ENCODE data around the gene ALPI.

The ALPI gene

GRCh38 chr2:232496501-232497270 lies 40.7 kb downstream of the ALPI start:
- Mint-ChIP-seq H3K9me3 (no peaks in the 10 kb centered on the region), H3K4me3 (no peak overlapping the region), H3K27ac (no peak overlapping the region), H3K36me3 (no peaks in the 10 kb centered on the region), H3K27me3 (peaks cover 40% of the 10 kb centered on the region), H3K4me1 (no peaks in the 10 kb centered on the region)
- CTCF ChIA-PET: no interaction called here
- DNase-seq: no peak

GRCh38 chr2:232497348-232497747 lies 41.4 kb downstream of the ALPI start:
- no peak overlapping the region for H3K4me3 Mint-ChIP-seq
- no peak overlapping the region for H3K27ac Mint-ChIP-seq
- no peak for DNase-seq
- H3K9me3 Mint-ChIP-seq: no peaks in the 10 kb centered on the region
- no peaks in the 10 kb centered on the region for H3K36me3 Mint-ChIP-seq
- H3K27me3 Mint-ChIP-seq: peaks cover 46% of the 10 kb centered on the region
- CTCF ChIA-PET: no interaction called here
- H3K4me1 Mint-ChIP-seq: no peaks in the 10 kb centered on the region

GRCh38 chr2:232498452-232498851 lies 42.5 kb downstream of the ALPI start:
- H3K4me1 Mint-ChIP-seq: peaks cover 2% of the 10 kb centered on the region
- CTCF ChIA-PET: no interaction called here
- no peaks in the 10 kb centered on the region for H3K36me3 Mint-ChIP-seq
- no peaks in the 10 kb centered on the region for H3K9me3 Mint-ChIP-seq
- no peak overlapping the region for H3K27ac Mint-ChIP-seq
- peaks cover 53% of the 10 kb centered on the region for H3K27me3 Mint-ChIP-seq
- H3K4me3 Mint-ChIP-seq: no peak overlapping the region
- DNase-seq: no peak

- H3K4me1 Mint-ChIP-seq: peaks cover 6% of the 10 kb centered on the region
- no peak overlapping the region for H3K27ac Mint-ChIP-seq
- H3K4me3 Mint-ChIP-seq: no peak overlapping the region
- no peaks in the 10 kb centered on the region for H3K9me3 Mint-ChIP-seq
- peaks cover 74% of the 10 kb centered on the region for H3K27me3 Mint-ChIP-seq
- no peaks in the 10 kb centered on the region for H3K36me3 Mint-ChIP-seq
- no peak for DNase-seq
- CTCF ChIA-PET: no interaction called here
Measured at GRCh38 chr2:232501331-232501771, 45.4 kb downstream of the ALPI start.

- CTCF ChIA-PET: no interaction called here
- Mint-ChIP-seq H3K9me3 (no peaks in the 10 kb centered on the region), H3K27me3 (peaks cover 79% of the 10 kb centered on the region), H3K4me3 (no peak overlapping the region), H3K4me1 (peaks cover 6% of the 10 kb centered on the region), H3K36me3 (no peaks in the 10 kb centered on the region), H3K27ac (no peak overlapping the region)
- no peak for DNase-seq
Measured at GRCh38 chr2:232501794-232502390, 45.9 kb downstream of the ALPI start.

GRCh38 chr2:232502511-232502910 lies 46.6 kb downstream of the ALPI start:
- CTCF ChIA-PET: no interaction called here
- H3K27ac Mint-ChIP-seq: no peak overlapping the region
- H3K27me3 Mint-ChIP-seq: peaks cover 86% of the 10 kb centered on the region
- no peaks in the 10 kb centered on the region for H3K9me3 Mint-ChIP-seq
- H3K36me3 Mint-ChIP-seq: no peaks in the 10 kb centered on the region
- no peak for DNase-seq
- H3K4me3 Mint-ChIP-seq: peak overlapping the region; percentile 43
- peaks cover 6% of the 10 kb centered on the region for H3K4me1 Mint-ChIP-seq

- Mint-ChIP-seq H3K27me3 (peaks cover 92% of the 10 kb centered on the region), H3K27ac (no peak overlapping the region), H3K36me3 (no peaks in the 10 kb centered on the region), H3K4me3 (no peak overlapping the region), H3K4me1 (peaks cover 6% of the 10 kb centered on the region), H3K9me3 (no peaks in the 10 kb centered on the region)
- DNase-seq: no peak
- CTCF ChIA-PET: no interaction called here
Measured at GRCh38 chr2:232502911-232503808, 47.2 kb downstream of the ALPI start.

- Mint-ChIP-seq H3K9me3 (no peaks in the 10 kb centered on the region), H3K4me1 (peaks cover 6% of the 10 kb centered on the region), H3K27me3 (peaks cover 99% of the 10 kb centered on the region), H3K4me3 (no peak overlapping the region), H3K27ac (no peak overlapping the region), H3K36me3 (no peaks in the 10 kb centered on the region)
- DNase-seq: no peak
- CTCF ChIA-PET: no interaction called here
Measured at GRCh38 chr2:232503809-232504323, 47.9 kb downstream of the ALPI start.

- Mint-ChIP-seq H3K36me3 (no peaks in the 10 kb centered on the region), H3K4me1 (peaks cover 6% of the 10 kb centered on the region), H3K27me3 (peaks cover 94% of the 10 kb centered on the region), H3K27ac (no peak overlapping the region), H3K9me3 (no peaks in the 10 kb centered on the region), H3K4me3 (no peak overlapping the region)
- CTCF ChIA-PET: no interaction called here
- no peak for DNase-seq
Measured at GRCh38 chr2:232504438-232504837, 48.5 kb downstream of the ALPI start.

- CTCF ChIA-PET: no interaction called here
Measured at GRCh38 chr2:232505856-232506255, 49.9 kb downstream of the ALPI start.

GRCh38 chr2:232506709-232507108 lies 50.8 kb downstream of the ALPI start:
- Mint-ChIP-seq H3K27me3 (peaks cover 79% of the 10 kb centered on the region), H3K4me1 (peaks cover 6% of the 10 kb centered on the region), H3K36me3 (no peaks in the 10 kb centered on the region), H3K4me3 (no peak overlapping the region), H3K9me3 (no peaks in the 10 kb centered on the region), H3K27ac (no peak overlapping the region)
- DNase-seq: no peak
- CTCF ChIA-PET: no interaction called here

More at GRCh38 chr2:232505856-232506255, 49.9 kb downstream of the ALPI start:
- DNase-seq: no peak
- H3K27me3 Mint-ChIP-seq: peaks cover 81% of the 10 kb centered on the region
- H3K4me1 Mint-ChIP-seq: peaks cover 6% of the 10 kb centered on the region
- H3K36me3 Mint-ChIP-seq: no peaks in the 10 kb centered on the region
- H3K4me3 Mint-ChIP-seq: no peak overlapping the region
- H3K27ac Mint-ChIP-seq: no peak overlapping the region
- no peaks in the 10 kb centered on the region for H3K9me3 Mint-ChIP-seq

- Mint-ChIP-seq H3K27me3 (peaks cover 74% of the 10 kb centered on the region), H3K27ac (no peak overlapping the region), H3K36me3 (no peaks in the 10 kb centered on the region), H3K9me3 (no peaks in the 10 kb centered on the region), H3K4me3 (no peak overlapping the region), H3K4me1 (peaks cover 4% of the 10 kb centered on the region)
- CTCF ChIA-PET: no interaction called here
- DNase-seq: no peak
Measured at GRCh38 chr2:232508251-232508650, 52.3 kb downstream of the ALPI start.
